SK-N-SH treated with all-trans-retinoic acid at 6 μM for 48 hours (cell line): ENCODE results near the gene GSTM3.

Source experiments
- ATAC-seq: fragments of 200-7000 bp; cut with Tn5 transposase; 3 replicates; pipeline ENCODE4 v1.9.1; 2020; ENCODE audit warnings: mild to moderate bottlenecking, moderate library complexity
- ARNTL ChIP-seq: fragments of 450-650 bp; formaldehyde crosslinking; IDR thresholded peaks from 2 replicates; pipeline ENCODE4 v1.5.0; 2020; ENCODE audit warnings: low read depth, mild to moderate bottlenecking, moderate library complexity, borderline replicate concordance
- BACH2 ChIP-seq: fragments of 250-450 bp; sonication (Bioruptor Pico); IDR thresholded peaks from 2 replicates; pipeline ENCODE4 v1.9.0; 2021; ENCODE audit warnings: mild to moderate bottlenecking, borderline replicate concordance
- CSRNP3 ChIP-seq: fragments of 250-450 bp; sonication (Bioruptor Pico); IDR thresholded peaks from 2 replicates; pipeline ENCODE4 v1.5.1; 2021; ENCODE audit warnings: mild to moderate bottlenecking, moderate library complexity
- ESRRG ChIP-seq: fragments of 250-450 bp; sonication (Bioruptor Pico); IDR thresholded peaks from 2 replicates; pipeline ENCODE4 v1.6.1; 2021; ENCODE audit warnings: mild to moderate bottlenecking
- ISL1 ChIP-seq: fragments of 250-450 bp; sonication (Bioruptor Pico); IDR thresholded peaks from 2 replicates; pipeline ENCODE4 v2.1.2; 2022; ENCODE audit warnings: mild to moderate bottlenecking, moderate library complexity
- OSR1 ChIP-seq: fragments of 250-450 bp; sonication (Bioruptor Pico); IDR thresholded peaks from 2 replicates; pipeline ENCODE4 v1.8.0; 2022; ENCODE audit warnings: moderate library complexity, mild to moderate bottlenecking, inconsistent platforms
- POU6F1 ChIP-seq: fragments of 250-450 bp; sonication (Bioruptor Pico); IDR thresholded peaks from 2 replicates; pipeline ENCODE4 v1.8.0; 2021; ENCODE audit warnings: low read depth, mild to moderate bottlenecking, moderate library complexity, borderline replicate concordance
- TCF4 ChIP-seq: fragments of 250-450 bp; sonication (Bioruptor Pico); IDR thresholded peaks from 2 replicates; pipeline ENCODE4 v1.8.0; 2021; ENCODE audit warnings: mild to moderate bottlenecking, moderate library complexity, borderline replicate concordance
- ZC3H10 ChIP-seq: fragments of 250-450 bp; sonication (Bioruptor Pico); IDR thresholded peaks from 2 replicates; pipeline ENCODE4 v1.5.1; 2021; ENCODE audit warnings: mild to moderate bottlenecking, moderate library complexity
- ZFP3 ChIP-seq: fragments of 250-450 bp; sonication (Bioruptor Pico); IDR thresholded peaks from 2 replicates; pipeline ENCODE4 v1.5.0; 2020; ENCODE audit warnings: mild to moderate bottlenecking, moderate library complexity
- ZFP30 ChIP-seq: fragments of 450-650 bp; formaldehyde crosslinking; IDR thresholded peaks from 2 replicates; pipeline ENCODE4 v1.5.0; 2022; ENCODE audit warnings: mild to moderate bottlenecking, moderate library complexity
- ZNF565 ChIP-seq: fragments of 450-650 bp; formaldehyde crosslinking; conservative IDR thresholded peaks from 2 replicates; pipeline ENCODE4 v1.5.0; 2020; ENCODE audit warnings: low read depth, mild to moderate bottlenecking, moderate library complexity
- ZNF70 ChIP-seq: fragments of 450-650 bp; formaldehyde crosslinking; IDR thresholded peaks from 2 replicates; pipeline ENCODE4 v1.5.0; 2020; ENCODE audit warnings: mild to moderate bottlenecking, moderate library complexity
- ZNF8 ChIP-seq: fragments of 450-650 bp; formaldehyde crosslinking; IDR thresholded peaks from 2 replicates; pipeline ENCODE4 v1.5.0; 2020; ENCODE audit warnings: mild to moderate bottlenecking, moderate library complexity
- TF ChIP-seq, protein P1 (sequence below): fragments of 250-450 bp; sonication (Bioruptor Pico); IDR thresholded peaks from 2 replicates; pipeline ENCODE4 v1.5.1; 2020; ENCODE audit warnings: low read depth, mild to moderate bottlenecking, moderate library complexity
- TF ChIP-seq, protein P2 (sequence below): fragments of 250-450 bp; sonication (Bioruptor Pico); IDR thresholded peaks from 2 replicates; pipeline ENCODE4 v1.5.0; 2020; ENCODE audit warnings: mild to moderate bottlenecking, moderate library complexity

The GSTM3 gene

GRCh38 chr1:109726728-109727373 lies 14.0 kb downstream of the GSTM3 start:
- TF ChIP-seq CSRNP3 (CRISPR knock-in tag) (no peak), ZFP30 (CRISPR knock-in tag) (no peak), ZNF565 (CRISPR knock-in tag) (no peak), ZNF8 (no peak), ZNF70 (CRISPR knock-in tag) (no peak), ESRRG (CRISPR knock-in tag) (no peak)
- TF ChIP-seq, protein P1, sequence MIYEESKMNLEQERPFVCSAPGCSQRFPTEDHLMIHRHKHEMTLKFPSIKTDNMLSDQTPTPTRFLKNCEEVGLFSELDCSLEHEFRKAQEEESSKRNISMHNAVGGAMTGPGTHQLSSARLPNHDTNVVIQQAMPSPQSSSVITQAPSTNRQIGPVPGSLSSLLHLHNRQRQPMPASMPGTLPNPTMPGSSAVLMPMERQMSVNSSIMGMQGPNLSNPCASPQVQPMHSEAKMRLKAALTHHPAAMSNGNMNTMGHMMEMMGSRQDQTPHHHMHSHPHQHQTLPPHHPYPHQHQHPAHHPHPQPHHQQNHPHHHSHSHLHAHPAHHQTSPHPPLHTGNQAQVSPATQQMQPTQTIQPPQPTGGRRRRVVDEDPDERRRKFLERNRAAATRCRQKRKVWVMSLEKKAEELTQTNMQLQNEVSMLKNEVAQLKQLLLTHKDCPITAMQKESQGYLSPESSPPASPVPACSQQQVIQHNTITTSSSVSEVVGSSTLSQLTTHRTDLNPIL (CRISPR knock-in tag), result no peak
- TF ChIP-seq, all 23 proteins: peak for 0
- no peak for ATAC-seq

DNA sequence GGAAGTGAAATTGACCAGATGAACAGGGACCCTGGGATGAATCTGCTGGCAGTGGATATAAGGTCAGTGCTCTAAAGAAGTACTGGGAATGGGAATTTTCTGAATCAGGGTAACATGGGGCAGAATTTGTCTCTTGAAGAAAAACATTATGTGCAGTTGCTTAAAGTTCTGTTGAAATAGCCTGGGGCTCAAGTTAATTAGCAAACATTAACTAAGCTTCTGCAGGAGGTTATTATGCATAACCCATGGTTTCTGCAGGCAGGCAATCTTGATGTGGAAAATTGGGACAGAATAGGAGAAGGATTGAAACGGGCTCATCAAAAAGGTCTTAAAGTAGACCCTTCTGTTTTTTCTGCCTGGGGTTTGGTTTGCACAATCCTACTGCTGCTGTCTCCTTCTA lies 14.8 kb downstream of the GSTM3 start:
- TF ChIP-seq ZNF70 (CRISPR knock-in tag), result no peak
- no peak for TF ChIP-seq CSRNP3 (CRISPR knock-in tag)
- TF ChIP-seq ZNF565 (CRISPR knock-in tag), result no peak
- TF ChIP-seq OSR1 (CRISPR knock-in tag), result no peak
- TF ChIP-seq, all 23 proteins: peak for 0
- ATAC-seq, result no peak

GRCh38 chr1:109725510-109725909 lies 15.3 kb downstream of the GSTM3 start:
- no peak for ATAC-seq

DNA sequence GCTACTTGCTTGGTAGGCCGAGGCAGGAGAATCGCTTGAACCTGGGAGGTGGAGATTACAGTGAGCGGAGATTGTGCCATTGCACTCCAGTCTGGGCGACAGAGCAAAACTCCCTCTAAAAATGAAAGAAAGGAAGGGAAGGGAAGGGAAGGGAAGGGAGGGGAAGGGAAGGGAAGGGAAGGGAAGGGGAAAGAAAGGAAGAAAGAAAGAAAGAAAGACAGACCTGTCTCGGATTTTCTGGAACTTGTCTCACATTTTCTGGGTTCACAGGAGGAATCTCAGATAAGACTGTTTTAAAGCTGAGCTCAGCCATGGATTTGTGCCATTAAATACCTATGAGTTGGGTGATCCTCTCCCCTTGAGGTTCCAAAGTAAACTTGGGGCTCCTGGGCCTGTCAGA lies 15.9 kb downstream of the GSTM3 start:
- no peak for ATAC-seq

More at GRCh38 chr1:109725510-109725909, 15.3 kb downstream of the GSTM3 start:
- TF ChIP-seq ZNF565 (CRISPR knock-in tag), result no peak
- TF ChIP-seq, all 23 proteins: peak for 0

GRCh38 chr1:109722908-109723691 lies 17.7 kb downstream of the GSTM3 start:
- ATAC-seq, result peak; percentile 53; the same call in 2 of the 3 replicates
- TF ChIP-seq, protein P1 (CRISPR knock-in tag), result no peak
- TF ChIP-seq ARNTL (CRISPR knock-in tag) (no peak), POU6F1 (no peak), ZFP3 (CRISPR knock-in tag) (no peak), CSRNP3 (CRISPR knock-in tag) (no peak), TCF4 (no peak), ESRRG (CRISPR knock-in tag) (no peak), ZNF565 (CRISPR knock-in tag) (no peak), BACH2 (no peak), OSR1 (CRISPR knock-in tag) (no peak), ZNF70 (CRISPR knock-in tag) (no peak), ZC3H10 (no peak)
- TF ChIP-seq, protein P2, sequence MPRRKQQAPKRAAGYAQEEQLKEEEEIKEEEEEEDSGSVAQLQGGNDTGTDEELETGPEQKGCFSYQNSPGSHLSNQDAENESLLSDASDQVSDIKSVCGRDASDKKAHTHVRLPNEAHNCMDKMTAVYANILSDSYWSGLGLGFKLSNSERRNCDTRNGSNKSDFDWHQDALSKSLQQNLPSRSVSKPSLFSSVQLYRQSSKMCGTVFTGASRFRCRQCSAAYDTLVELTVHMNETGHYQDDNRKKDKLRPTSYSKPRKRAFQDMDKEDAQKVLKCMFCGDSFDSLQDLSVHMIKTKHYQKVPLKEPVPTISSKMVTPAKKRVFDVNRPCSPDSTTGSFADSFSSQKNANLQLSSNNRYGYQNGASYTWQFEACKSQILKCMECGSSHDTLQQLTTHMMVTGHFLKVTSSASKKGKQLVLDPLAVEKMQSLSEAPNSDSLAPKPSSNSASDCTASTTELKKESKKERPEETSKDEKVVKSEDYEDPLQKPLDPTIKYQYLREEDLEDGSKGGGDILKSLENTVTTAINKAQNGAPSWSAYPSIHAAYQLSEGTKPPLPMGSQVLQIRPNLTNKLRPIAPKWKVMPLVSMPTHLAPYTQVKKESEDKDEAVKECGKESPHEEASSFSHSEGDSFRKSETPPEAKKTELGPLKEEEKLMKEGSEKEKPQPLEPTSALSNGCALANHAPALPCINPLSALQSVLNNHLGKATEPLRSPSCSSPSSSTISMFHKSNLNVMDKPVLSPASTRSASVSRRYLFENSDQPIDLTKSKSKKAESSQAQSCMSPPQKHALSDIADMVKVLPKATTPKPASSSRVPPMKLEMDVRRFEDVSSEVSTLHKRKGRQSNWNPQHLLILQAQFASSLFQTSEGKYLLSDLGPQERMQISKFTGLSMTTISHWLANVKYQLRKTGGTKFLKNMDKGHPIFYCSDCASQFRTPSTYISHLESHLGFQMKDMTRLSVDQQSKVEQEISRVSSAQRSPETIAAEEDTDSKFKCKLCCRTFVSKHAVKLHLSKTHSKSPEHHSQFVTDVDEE (CRISPR knock-in tag), result no peak

More for the DNA sequence above, 15.9 kb downstream of the GSTM3 start:
- TF ChIP-seq ISL1, result no peak
- no peak for TF ChIP-seq OSR1 (CRISPR knock-in tag)
- TF ChIP-seq ZNF8, result no peak
- no peak for TF ChIP-seq ZNF565 (CRISPR knock-in tag)
- TF ChIP-seq ESRRG (CRISPR knock-in tag), result no peak
- no peak for TF ChIP-seq ARNTL (CRISPR knock-in tag)
